H9 (cell line): Measurements from ENCODE around the gene OPN4. TPM values are rescaled to one million over a fixed set of nuclear protein-coding genes. Genes with fewer than 3 reads are reported as not detected.

Source experiments
- DNase-seq: peaks from one replicate; pipeline ENCODE4 v3.0.0-alpha.2; 2017
- H2AFZ ChIP-seq: one replicate; pipeline ENCODE4 v1.6.1; 2013; ENCODE audit warnings: mild to moderate bottlenecking, low read length, control low read depth, moderate library complexity
- H2AK5ac ChIP-seq: 2 replicates; pipeline ENCODE4 v1.6.1; 2013; ENCODE audit warnings: low read length, control low read depth, mixed read lengths; ENCODE audit not compliant: insufficient read length
- H2BK120ac ChIP-seq: one replicate; pipeline ENCODE4 v1.6.1; 2013; ENCODE audit warnings: low read depth, mild to moderate bottlenecking, low read length, control low read depth, inconsistent platforms; ENCODE audit not compliant: poor library complexity, severe bottlenecking
- H2BK12ac ChIP-seq: 2 replicates; pipeline ENCODE4 v1.6.1; 2013; ENCODE audit warnings: low read length, control low read depth, mixed read lengths, low read depth; ENCODE audit not compliant: insufficient read length
- H2BK15ac ChIP-seq: 2 replicates; pipeline ENCODE4 v1.6.1; 2013; ENCODE audit warnings: low read depth, low read length, control low read depth
- H2BK20ac ChIP-seq: one replicate; pipeline ENCODE4 v1.6.1; 2013; ENCODE audit warnings: low read depth, mild to moderate bottlenecking, low read length, control low read depth, inconsistent platforms; ENCODE audit not compliant: poor library complexity, severe bottlenecking
- H2BK5ac ChIP-seq: 2 replicates; pipeline ENCODE4 v1.6.1; 2013; ENCODE audit warnings: low read length, control low read depth, mixed read lengths; ENCODE audit not compliant: insufficient read length
- H3K14ac ChIP-seq: 2 replicates; pipeline ENCODE4 v1.6.1; 2013; ENCODE audit warnings: low read length, control low read depth; ENCODE audit not compliant: insufficient read depth
- H3K18ac ChIP-seq: 2 replicates; pipeline ENCODE4 v1.6.1; 2013; ENCODE audit warnings: low read depth, mild to moderate bottlenecking, mixed read lengths, low read length, control low read depth; ENCODE audit not compliant: insufficient read length
- H3K23ac ChIP-seq: 2 replicates; pipeline ENCODE4 v1.6.1; 2013; ENCODE audit warnings: low read length, control low read depth, mixed read lengths, low read depth; ENCODE audit not compliant: insufficient read length
- H3K23me2 ChIP-seq: 2 replicates; pipeline ENCODE4 v1.6.1; 2013; ENCODE audit warnings: low read depth, mild to moderate bottlenecking, mixed read lengths, low read length, control low read depth; ENCODE audit not compliant: insufficient read length, poor library complexity, severe bottlenecking
- H3K27ac ChIP-seq: 2 replicates; pipeline ENCODE4 v1.5.1; 2013; ENCODE audit warnings: low read length, control low read depth, mixed read lengths, low read depth; ENCODE audit not compliant: insufficient read length
- H3K27me3 ChIP-seq: 2 replicates; pipeline ENCODE4 v1.6.1; 2013; ENCODE audit warnings: low read length, control low read depth, inconsistent platforms; ENCODE audit not compliant: insufficient read depth
- H3K4ac ChIP-seq: 2 replicates; pipeline ENCODE4 v1.6.1; 2013; ENCODE audit warnings: low read depth, mild to moderate bottlenecking, control low read depth, inconsistent platforms, low read length, moderate library complexity
- H3K4me1 ChIP-seq: 2 replicates; pipeline ENCODE4 v1.6.1; 2013; ENCODE audit warnings: low read length, control low read depth, inconsistent platforms; ENCODE audit not compliant: insufficient read depth
- H3K4me2 ChIP-seq: 2 replicates; pipeline ENCODE4 v1.6.1; 2013; ENCODE audit warnings: low read length, control low read depth, mixed read lengths; ENCODE audit not compliant: insufficient read length, insufficient read depth
- H3K56ac ChIP-seq: 2 replicates; pipeline ENCODE4 v1.6.1; 2013; ENCODE audit warnings: low read depth, mild to moderate bottlenecking, mixed read lengths, low read length, control low read depth; ENCODE audit not compliant: insufficient read length
- H3K79me1 ChIP-seq: 2 replicates; pipeline ENCODE4 v1.6.1; 2013; ENCODE audit warnings: low read depth, mild to moderate bottlenecking, moderate library complexity, low read length, control low read depth, inconsistent platforms; ENCODE audit not compliant: insufficient read depth, poor library complexity, severe bottlenecking
- H3K79me2 ChIP-seq: 2 replicates; pipeline ENCODE4 v1.6.1; 2013; ENCODE audit warnings: low read length, control low read depth, inconsistent platforms; ENCODE audit not compliant: insufficient read depth
- H3K9ac ChIP-seq: 2 replicates; pipeline ENCODE4 v1.6.1; 2013; ENCODE audit warnings: low read length, control low read depth, mixed read lengths; ENCODE audit not compliant: insufficient read length; ENCODE audit errors: extremely low read depth
- H3K9me3 ChIP-seq: one replicate; pipeline ENCODE4 v1.6.1; 2013; ENCODE audit warnings: low read depth, low read length, inconsistent platforms; ENCODE audit not compliant: control insufficient read depth
- H3T11ph ChIP-seq: one replicate; pipeline ENCODE4 v1.6.1; 2013; ENCODE audit warnings: mild to moderate bottlenecking, low read length, control low read depth, inconsistent platforms
- H4K20me1 ChIP-seq: one replicate; pipeline ENCODE4 v1.6.1; 2013; ENCODE audit not compliant: control insufficient read depth, insufficient read length, insufficient read depth
- H4K5ac ChIP-seq: 2 replicates; pipeline ENCODE4 v1.6.1; 2013; ENCODE audit warnings: low read depth, mild to moderate bottlenecking, mixed read lengths, low read length, control low read depth; ENCODE audit not compliant: insufficient read length
- H4K8ac ChIP-seq: replicated peaks from 2 replicates; pipeline ENCODE4 v1.6.1; 2013; ENCODE audit warnings: low read length, control low read depth, mixed read lengths, low read depth; ENCODE audit not compliant: insufficient read length
- H4K91ac ChIP-seq: 2 replicates; pipeline ENCODE4 v1.6.1; 2013; ENCODE audit warnings: low read depth, mild to moderate bottlenecking, moderate library complexity, mixed read lengths, low read length, control low read depth; ENCODE audit not compliant: insufficient read length
- H3K27ac Mint-ChIP-seq, 3 experiments: 2 replicates in 2 of 3; 3 replicates in 1 of 3; pipeline ENCODE4 v1.8.0; 2020 to 2021; ENCODE audit warnings: mixed read lengths in 3 of 3, mild to moderate bottlenecking in 1 of 3, moderate library complexity in 1 of 3
- H3K27me3 Mint-ChIP-seq: 2 replicates; pipeline ENCODE4 v1.8.0; 2021; ENCODE audit warnings: low read depth, mild to moderate bottlenecking, moderate library complexity, mixed read lengths
- H3K36me3 Mint-ChIP-seq, 3 experiments: 2 replicates in 2 of 3; 3 replicates in 1 of 3; pipeline ENCODE4 v1.8.0; 2020 to 2021; ENCODE audit warnings: low read depth in 3 of 3, mixed read lengths in 3 of 3; ENCODE audit not compliant: insufficient read depth in 1 of 3
- H3K4me1 Mint-ChIP-seq, 2 experiments: 2 replicates each; pipeline ENCODE4 v1.8.0; 2020; ENCODE audit warnings: mixed read lengths in 2 of 2
- H3K4me3 Mint-ChIP-seq, 2 experiments: 2 replicates in 1 of 2; 3 replicates in 1 of 2; pipeline ENCODE4 v1.8.0; 2020 to 2021; ENCODE audit warnings: mild to moderate bottlenecking in 2 of 2, mixed read lengths in 2 of 2, moderate library complexity in 1 of 2
- H3K9me3 Mint-ChIP-seq, 2 experiments: 2 replicates in 1 of 2; 3 replicates in 1 of 2; pipeline ENCODE4 v1.8.0; 2020; ENCODE audit warnings: mild to moderate bottlenecking in 2 of 2, mixed read lengths in 2 of 2, moderate library complexity in 1 of 2
- CTCF ChIP-seq: fragments of 200-600 bp; sonication (generic); conservative IDR thresholded peaks from 3 replicates; pipeline ENCODE4 v1.8.0; 2021; ENCODE audit warnings: antibody characterized with exemption, mild to moderate bottlenecking
- WGBS: extraction: QIAGEN DNeasy Blood & Tissue Kit; methylation state at CpG from one replicate; pipeline ENCODE4 v1.1.7; 2013; ENCODE audit warnings: missing lambda C conversion rate, low lambda C conversion rate, mixed read lengths; ENCODE audit not compliant: insufficient read length; ENCODE audit errors: extremely low coverage; 5-methylcytosine and 5-hydroxymethylcytosine counted together
- total RNA-seq: library from RNA; stranded (reverse); gene quantifications from 2 replicates; pipeline ENCODE4 v1.2.1, GENCODE V29; 2021

The OPN4 gene
- total RNA-seq, 1 experiment from 2014 or later, result not detected

DNA sequence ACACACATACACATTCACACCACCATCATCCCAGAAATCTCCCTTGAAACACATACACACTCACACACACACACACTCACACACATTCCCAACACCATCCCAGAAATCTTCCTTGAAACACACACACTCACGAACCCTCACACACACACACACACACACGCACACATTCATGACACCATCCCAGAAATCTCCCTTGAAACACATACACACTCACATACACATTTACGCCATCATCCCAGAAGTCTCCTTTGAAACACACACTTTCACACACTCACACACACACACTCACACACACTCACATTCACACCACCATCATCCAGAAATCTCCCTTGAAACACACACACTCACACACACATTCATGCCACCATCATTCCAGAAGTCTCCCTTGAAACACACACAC is 360 bp upstream of the OPN4 start:
- DNase-seq, result no peak
- no peaks in the 10 kb centered on the region for H4K20me1 ChIP-seq
- H2BK120ac ChIP-seq, result no peak overlapping the region
- H3K14ac ChIP-seq, result no peak overlapping the region
- H4K5ac ChIP-seq, result no peak overlapping the region
- Mint-ChIP-seq H3K36me3 (no peaks in the 10 kb centered on the region), H3K9me3 (no peaks in the 10 kb centered on the region), H3K4me3 (no peak overlapping the region), H3K4me1 (peaks cover 11 to 12% of the 10 kb centered on the region in 2 experiments), H3K27ac (no peak overlapping the region), H3K27me3 (no peaks in the 10 kb centered on the region; the same call in 1 of the 2 replicates)
- H2BK12ac ChIP-seq, result no peak overlapping the region
- no peak overlapping the region for H3K56ac ChIP-seq
- WGBS, result 100% methylated on average over 3 of the region's 3 CpGs
- H3K4me2 ChIP-seq, result no peak overlapping the region
- no peaks in the 10 kb centered on the region for H3K23me2 ChIP-seq
- H2AFZ ChIP-seq, result no peak overlapping the region
- H2AK5ac ChIP-seq, result no peak overlapping the region
- no peak overlapping the region for H3K9ac ChIP-seq
- H2BK20ac ChIP-seq, result no peak overlapping the region
- no peak overlapping the region for H3K4ac ChIP-seq
- H3K23ac ChIP-seq, result no peak overlapping the region
- no peak overlapping the region for H2BK15ac ChIP-seq
- H4K8ac ChIP-seq, result no peak overlapping the region
- no peak overlapping the region for H3K18ac ChIP-seq
- no peaks in the 10 kb centered on the region for H3K9me3 ChIP-seq
- no peak for TF ChIP-seq CTCF
- no peak overlapping the region for H4K91ac ChIP-seq
- no peaks in the 10 kb centered on the region for H3K79me2 ChIP-seq
- no peaks in the 10 kb centered on the region for H3K79me1 ChIP-seq
- no peak overlapping the region for H2BK5ac ChIP-seq
- no peak overlapping the region for H3T11ph ChIP-seq
- no peaks in the 10 kb centered on the region for H3K27me3 ChIP-seq
- no peaks in the 10 kb centered on the region for H3K4me1 ChIP-seq
- H3K27ac ChIP-seq, result no peak overlapping the region
